Esophagus muscularis mucosa (tissue), 3 donors: ENCODE data around the gene MACROD2.

Experiments
- CTCF ChIP-seq, 3 experiments: fragments of 200-600 bp in 2 of 3; fragments of 450-650 bp in 1 of 3; sonication (generic) in 2 of 3; IDR thresholded peaks; one replicate each; pipeline ENCODE4 v1.5.1; 2017 to 2019; ENCODE audit warnings: antibody characterized with exemption in 3 of 3, mild to moderate bottlenecking in 2 of 3, moderate library complexity in 1 of 3
- POLR2A ChIP-seq: fragments of 450-650 bp; IDR thresholded peaks from one replicate; pipeline ENCODE4 v1.6.1; 2017; ENCODE audit warnings: antibody characterized with exemption, moderate library complexity, mild to moderate bottlenecking, low read depth
- POLR2AphosphoS5 ChIP-seq, 2 donors: sonication (generic); formaldehyde crosslinking; IDR thresholded peaks; one replicate each; pipeline ENCODE4 v1.6.1; 2017; ENCODE audit warnings: antibody characterized with exemption in 2 of 2

- TF ChIP-seq POLR2A = no peak
- no peak for TF ChIP-seq CTCF (IDR thresholded peaks at IDR 0.05)
- TF ChIP-seq POLR2AphosphoS5 (IDR thresholded peaks at IDR 0.05) = no peak
Observed at GRCh38 chr20:15187612-15188011, 1192.3 kb downstream of the MACROD2 start.
